D721Med (cell line): ENCODE data around the gene GNAO1.

Experiments
- DNase-seq: peaks from one replicate; pipeline ENCODE4 v3.0.0; 2011; ENCODE audit warnings: low spot score; ENCODE audit not compliant: insufficient read length
- FAIRE-seq: peaks from 2 replicates; lab custom pipeline; 2011; peaks lifted over from hg19 to GRCh38; lab: Jason Lieb, UNC
- TF ChIP-seq, protein P1 (sequence below): IDR thresholded peaks from 2 replicates; pipeline ENCODE4 v1.5.1; 2012; ENCODE audit warnings: mild to moderate bottlenecking, control low read depth; ENCODE audit not compliant: insufficient read depth; ENCODE audit errors: missing control alignments

GNAO1 gene

DNA sequence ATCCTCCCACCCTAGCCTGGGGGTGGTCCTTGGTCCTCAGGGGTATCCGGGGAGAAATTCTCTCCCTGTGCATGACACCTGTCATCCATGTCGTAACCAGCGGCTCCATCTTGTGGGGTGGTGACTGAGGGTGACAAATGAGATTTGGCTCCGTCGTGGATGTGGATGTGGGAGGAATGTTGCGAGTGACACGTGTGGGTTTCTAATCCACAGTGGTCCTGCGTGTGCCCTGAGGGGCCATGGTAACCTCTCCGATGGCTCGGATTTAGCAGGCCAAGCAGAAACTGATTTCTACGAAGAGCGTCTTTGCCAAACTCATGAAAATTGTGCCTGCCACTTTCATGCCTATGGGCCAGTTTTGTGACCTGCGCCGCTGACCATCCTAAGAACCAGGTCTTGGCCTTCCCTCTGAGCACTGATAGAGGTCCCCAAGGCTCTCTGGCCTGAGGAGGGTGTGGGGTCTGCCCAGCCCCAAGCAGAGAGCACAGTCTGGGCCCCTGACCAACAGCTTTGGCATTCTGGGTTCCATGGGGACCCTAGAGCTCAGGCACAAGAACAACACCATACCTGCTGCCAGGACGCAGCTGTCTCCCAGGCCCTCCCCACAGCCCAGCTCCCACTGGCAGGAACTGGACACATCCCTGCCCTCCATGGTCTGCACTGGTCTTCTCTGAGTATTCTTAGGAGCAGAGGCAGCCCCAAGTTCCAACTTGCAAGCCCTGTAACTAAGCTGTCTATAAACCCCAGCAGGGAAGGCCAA, 155.0 kb downstream of the GNAO1 start:
- TF ChIP-seq, protein P1, sequence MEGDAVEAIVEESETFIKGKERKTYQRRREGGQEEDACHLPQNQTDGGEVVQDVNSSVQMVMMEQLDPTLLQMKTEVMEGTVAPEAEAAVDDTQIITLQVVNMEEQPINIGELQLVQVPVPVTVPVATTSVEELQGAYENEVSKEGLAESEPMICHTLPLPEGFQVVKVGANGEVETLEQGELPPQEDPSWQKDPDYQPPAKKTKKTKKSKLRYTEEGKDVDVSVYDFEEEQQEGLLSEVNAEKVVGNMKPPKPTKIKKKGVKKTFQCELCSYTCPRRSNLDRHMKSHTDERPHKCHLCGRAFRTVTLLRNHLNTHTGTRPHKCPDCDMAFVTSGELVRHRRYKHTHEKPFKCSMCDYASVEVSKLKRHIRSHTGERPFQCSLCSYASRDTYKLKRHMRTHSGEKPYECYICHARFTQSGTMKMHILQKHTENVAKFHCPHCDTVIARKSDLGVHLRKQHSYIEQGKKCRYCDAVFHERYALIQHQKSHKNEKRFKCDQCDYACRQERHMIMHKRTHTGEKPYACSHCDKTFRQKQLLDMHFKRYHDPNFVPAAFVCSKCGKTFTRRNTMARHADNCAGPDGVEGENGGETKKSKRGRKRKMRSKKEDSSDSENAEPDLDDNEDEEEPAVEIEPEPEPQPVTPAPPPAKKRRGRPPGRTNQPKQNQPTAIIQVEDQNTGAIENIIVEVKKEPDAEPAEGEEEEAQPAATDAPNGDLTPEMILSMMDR, result no peak
- FAIRE-seq (no peak), DNase-seq (no peak)

DNA sequence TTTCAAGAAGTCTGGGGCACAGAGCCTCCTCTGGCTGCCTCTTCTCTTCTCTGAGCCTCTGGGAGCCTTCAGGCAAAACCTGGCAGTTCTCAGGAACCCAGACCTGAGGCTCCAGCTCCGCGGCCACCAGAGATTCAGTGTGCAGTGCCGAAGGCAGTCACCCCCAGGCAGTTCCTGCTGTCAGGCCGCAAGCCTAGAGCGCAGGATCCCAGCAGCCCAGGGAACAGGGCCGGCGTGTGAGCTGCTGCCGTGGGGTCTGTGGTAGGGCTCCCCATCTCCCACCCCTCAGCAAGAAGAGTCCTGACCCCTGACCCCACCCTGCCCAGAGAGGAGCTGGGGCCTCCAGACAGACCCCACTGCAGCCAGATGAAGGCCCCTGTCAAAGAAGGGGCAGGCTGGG, 155.9 kb downstream of the GNAO1 start:
- TF ChIP-seq, protein P1, result no peak
- DNase-seq (no peak), FAIRE-seq (no peak)

DNA sequence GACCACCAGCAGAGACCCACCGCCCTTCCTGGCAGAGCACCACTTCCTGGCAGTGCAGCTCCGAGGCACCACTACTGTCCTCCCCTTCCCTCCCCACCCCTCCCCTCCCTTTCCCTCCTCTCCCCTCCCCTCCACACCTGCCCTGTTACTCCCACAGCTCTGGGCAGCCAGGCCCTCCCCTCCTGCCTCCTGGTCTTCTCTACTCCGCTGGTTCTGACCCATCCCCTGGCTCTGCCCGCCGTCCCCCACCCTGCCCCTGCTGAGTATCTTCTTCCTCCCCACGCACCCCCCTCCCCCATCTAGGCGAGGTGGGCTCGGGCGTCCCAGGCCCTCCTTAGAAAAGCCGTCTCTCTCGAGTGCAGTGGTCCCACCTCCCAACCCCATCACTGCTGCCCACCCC, 156.4 kb downstream of the GNAO1 start:
- TF ChIP-seq, protein P1, result no peak
- no peak for DNase-seq
- no peak for FAIRE-seq

DNA sequence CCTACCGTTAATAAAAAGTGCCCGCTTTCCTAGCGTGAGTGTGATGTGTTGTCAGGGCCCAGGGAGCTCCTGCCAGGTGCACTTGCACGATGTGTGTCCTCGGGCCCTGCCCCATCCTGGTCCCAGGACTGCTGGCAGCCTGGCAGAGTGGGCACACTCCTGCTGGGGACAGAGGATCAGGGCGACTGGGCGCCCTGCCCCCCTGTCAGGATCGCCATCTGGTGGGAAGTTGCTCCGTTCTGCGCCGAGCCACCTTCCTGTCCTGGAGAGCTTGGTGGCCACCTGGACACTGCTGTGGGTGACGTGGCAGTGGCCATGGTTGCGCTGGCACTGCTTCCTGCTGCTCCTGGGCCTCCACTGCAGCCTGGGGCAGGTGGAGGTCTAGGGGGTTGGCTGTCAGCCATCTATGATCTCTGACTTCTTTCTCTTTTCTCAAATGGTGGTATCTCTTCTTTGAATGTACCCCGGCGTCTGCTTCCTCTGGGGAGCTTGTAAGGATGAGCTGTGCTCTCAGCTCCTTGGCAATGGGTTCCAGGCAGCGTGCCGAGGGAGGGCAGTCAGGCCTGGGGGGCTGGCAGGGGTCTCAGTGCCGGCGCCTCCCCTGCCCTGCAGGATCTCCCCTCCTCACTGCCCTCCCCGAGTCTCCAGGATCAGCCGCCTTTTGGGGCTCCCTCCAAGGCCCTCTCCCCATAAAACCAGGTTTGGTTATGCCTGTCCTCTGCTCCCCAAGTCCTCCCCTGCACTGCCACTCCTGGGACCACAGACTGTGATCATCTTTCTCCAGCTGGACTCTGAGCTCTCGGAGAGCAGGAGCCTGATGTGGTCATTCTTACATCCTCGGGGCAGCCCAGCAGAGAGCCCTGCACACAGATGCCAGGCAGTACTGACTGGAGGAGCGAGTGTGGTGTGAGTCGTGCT, 157.1 kb downstream of the GNAO1 start:
- no peak for FAIRE-seq
- no peak for DNase-seq
- TF ChIP-seq, protein P1, result no peak

DNA sequence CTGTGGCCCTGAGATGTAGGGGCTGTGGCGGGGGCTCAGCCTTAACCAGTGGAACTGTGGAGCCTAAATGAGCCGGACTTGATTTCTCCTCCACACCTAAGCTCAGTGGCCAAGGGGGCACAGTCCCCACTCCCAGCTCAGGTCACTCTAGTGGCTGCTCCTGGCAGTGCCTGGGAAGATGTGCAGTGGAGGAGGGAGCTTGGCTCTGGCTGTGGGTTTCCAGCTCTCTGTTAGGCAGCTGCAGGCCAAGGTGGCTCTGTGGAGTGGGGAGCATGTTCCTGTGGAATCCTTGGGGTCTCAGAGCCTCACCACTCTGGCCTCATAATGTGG, 157.8 kb downstream of the GNAO1 start:
- DNase-seq (no peak), FAIRE-seq (no peak)
- TF ChIP-seq, protein P1, result no peak

DNA sequence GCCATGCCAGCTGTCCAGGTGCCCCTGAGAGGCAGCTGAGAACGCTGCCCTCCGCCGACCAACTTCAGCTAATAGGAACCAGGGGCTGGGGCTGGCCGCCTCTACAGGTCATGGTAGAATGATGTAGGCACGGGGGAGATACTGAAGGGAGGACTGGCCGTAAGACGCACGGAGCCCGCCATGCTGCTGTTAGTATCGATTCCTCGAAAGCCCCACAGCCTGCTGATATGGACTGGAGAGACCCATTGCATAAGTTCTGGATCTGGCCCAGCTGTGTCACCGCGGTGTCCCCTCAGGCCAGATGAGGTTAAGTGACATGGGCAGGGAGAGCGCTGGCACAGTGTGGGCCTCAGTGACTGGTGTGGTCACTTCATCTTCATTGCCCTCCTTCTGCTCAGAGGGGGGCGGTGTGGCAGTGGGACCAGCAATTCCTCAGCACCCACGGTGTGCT, 158.4 kb downstream of the GNAO1 start:
- TF ChIP-seq, protein P1, result no peak
- DNase-seq (no peak), FAIRE-seq (no peak)
